Measurements from ENCODE around the gene CCDC47. TPM values are rescaled to one million over a fixed set of nuclear protein-coding genes. Genes with fewer than 3 reads are reported as not detected.

The CCDC47 gene
- total and polyA plus RNA-seq, 4 donors = 27.9 to 65.8 (median 49.0) TPM

GRCh38 chr17:63698886-63699637, 74.3 kb downstream of the CCDC47 start:
- no peaks in the 10 kb centered on the region for H3K27me3 ChIP-seq (ENCODE audit: control insufficient read depth in 1 of 2, insufficient read depth in 2 of 2, low read length in 1 of 2)
- peak overlapping the region in 1 of 2 donors; percentile 2 for H3K27ac ChIP-seq (ENCODE audit: low read depth in 1 of 2, low read length in 2 of 2)
- ATAC-seq (ENCODE audit: low FRiP score) (peak; percentile 24), DNase-seq (peak in 1 of 2 donors; percentile 83)
- H3K4me1 ChIP-seq (ENCODE audit: control insufficient read depth in 1 of 2, insufficient read depth in 2 of 2, low read length in 2 of 2) = no peaks in the 10 kb centered on the region
- H3K9me3 ChIP-seq (ENCODE audit: control insufficient read depth, low read length) = no peaks in the 10 kb centered on the region
- intact Hi-C loops (cut with DNase I) = loop anchor here in 1 of 2 donors (5.0 kb wide), 1 partner anchor 77 kb away; the partner anchor contains the start of gene MAP3K3
- peak overlapping the region in 1 of 2 donors; percentile 55 for H3K4me3 ChIP-seq (ENCODE audit: low read length in 2 of 2)
- WGBS, 2 donors = 20 to 25% methylated on average over 43 to 45 of the region's 45 CpGs
- H3K36me3 ChIP-seq (ENCODE audit: control insufficient read depth in 1 of 2, insufficient read depth in 2 of 2, low read length in 1 of 2) = no peaks in the 10 kb centered on the region

GRCh38 chr17:63698381-63698885, 75.0 kb downstream of the CCDC47 start:
- Histone ChIP-seq H3K36me3 (ENCODE audit: control insufficient read depth in 1 of 2, insufficient read depth in 2 of 2, low read length in 1 of 2) (no peaks in the 10 kb centered on the region), H3K9me3 (ENCODE audit: control insufficient read depth, low read length) (no peaks in the 10 kb centered on the region), H3K4me1 (ENCODE audit: control insufficient read depth in 1 of 2, insufficient read depth in 2 of 2, low read length in 2 of 2) (no peaks in the 10 kb centered on the region), H3K27me3 (ENCODE audit: control insufficient read depth in 1 of 2, insufficient read depth in 2 of 2, low read length in 1 of 2) (no peaks in the 10 kb centered on the region), H3K4me3 (ENCODE audit: low read length in 2 of 2) (no peak overlapping the region), H3K27ac (ENCODE audit: low read depth in 1 of 2, low read length in 2 of 2) (no peak overlapping the region)
- WGBS, 2 donors = 71 to 76% methylated on average over 22 to 24 of the region's 24 CpGs
- no peak for ATAC-seq (ENCODE audit: low FRiP score)
- DNase-seq = no peak
- intact Hi-C loops (cut with DNase I) = loop anchor here in 1 of 2 donors (5.0 kb wide), 1 partner anchor 76 kb away; the partner anchor contains the start of gene MAP3K3

GRCh38 chr17:63697341-63698286, 75.8 kb downstream of the CCDC47 start:
- no peaks in the 10 kb centered on the region for H3K4me1 ChIP-seq (ENCODE audit: control insufficient read depth in 1 of 2, insufficient read depth in 2 of 2, low read length in 2 of 2)
- H3K4me3 ChIP-seq (ENCODE audit: low read length in 2 of 2) = no peak overlapping the region
- intact Hi-C loops (cut with DNase I) = loop anchor here in 1 of 2 donors (5.0 kb wide), 1 partner anchor 75 kb away; the partner anchor contains the start of gene MAP3K3
- H3K27me3 ChIP-seq (ENCODE audit: control insufficient read depth in 1 of 2, insufficient read depth in 2 of 2, low read length in 1 of 2) = no peaks in the 10 kb centered on the region
- no peak overlapping the region for H3K27ac ChIP-seq (ENCODE audit: low read depth in 1 of 2, low read length in 2 of 2)
- ATAC-seq (ENCODE audit: low FRiP score) (no peak), DNase-seq (peak in 1 of 2 donors; percentile 79)
- no peaks in the 10 kb centered on the region for H3K9me3 ChIP-seq (ENCODE audit: control insufficient read depth, low read length)
- H3K36me3 ChIP-seq (ENCODE audit: control insufficient read depth in 1 of 2, insufficient read depth in 2 of 2, low read length in 1 of 2) = peaks cover 0 to 2% of the 10 kb centered on the region in 2 donors
- 79 to 81% methylated on average over 22 of the region's 22 CpGs for WGBS, 2 donors

GRCh38 chr17:63696381-63696961, 76.9 kb downstream of the CCDC47 start:
- Histone ChIP-seq H3K4me1 (ENCODE audit: control insufficient read depth in 1 of 2, insufficient read depth in 2 of 2, low read length in 2 of 2) (no peaks in the 10 kb centered on the region), H3K27me3 (ENCODE audit: control insufficient read depth in 1 of 2, insufficient read depth in 2 of 2, low read length in 1 of 2) (no peaks in the 10 kb centered on the region), H3K27ac (ENCODE audit: low read depth in 1 of 2, low read length in 2 of 2) (no peak overlapping the region), H3K9me3 (ENCODE audit: control insufficient read depth, low read length) (no peaks in the 10 kb centered on the region), H3K36me3 (ENCODE audit: control insufficient read depth in 1 of 2, insufficient read depth in 2 of 2, low read length in 1 of 2) (peaks cover 0 to 3% of the 10 kb centered on the region in 2 donors), H3K4me3 (ENCODE audit: low read length in 2 of 2) (no peak overlapping the region)
- 70 to 73% methylated on average over 9 of the region's 9 CpGs for WGBS, 2 donors
- intact Hi-C loops (cut with DNase I) = loop anchor here in 1 of 2 donors (5.0 kb wide), 1 partner anchor 74 kb away; the partner anchor contains the start of gene MAP3K3
- DNase-seq (no peak), ATAC-seq (ENCODE audit: low FRiP score) (no peak)

- Histone ChIP-seq H3K4me3 (ENCODE audit: low read length in 2 of 2) (no peak overlapping the region), H3K27me3 (ENCODE audit: control insufficient read depth in 1 of 2, insufficient read depth in 2 of 2, low read length in 1 of 2) (no peaks in the 10 kb centered on the region), H3K36me3 (ENCODE audit: control insufficient read depth in 1 of 2, insufficient read depth in 2 of 2, low read length in 1 of 2) (peaks cover 0 to 3% of the 10 kb centered on the region in 2 donors), H3K9me3 (ENCODE audit: control insufficient read depth, low read length) (no peaks in the 10 kb centered on the region), H3K27ac (ENCODE audit: low read depth in 1 of 2, low read length in 2 of 2) (no peak overlapping the region), H3K4me1 (ENCODE audit: control insufficient read depth in 1 of 2, insufficient read depth in 2 of 2, low read length in 2 of 2) (no peaks in the 10 kb centered on the region)
- ATAC-seq (ENCODE audit: low FRiP score) = no peak
- DNase-seq = no peak
- WGBS, 2 donors = 83 to 86% methylated on average over 6 of the region's 6 CpGs
- intact Hi-C loops (cut with DNase I) = loop anchor here in 1 of 2 donors (5.0 kb wide), 1 partner anchor 74 kb away; the partner anchor contains the start of gene MAP3K3
These were observed 77.5 kb downstream of the CCDC47 start for GRCh38 chr17:63695889-63696288.

Other genes starting within 250 kb of the CCDC47 start
- 10 to 100 TPM; 39.3 to 52.7 TPM for gene DCAF7, start 223.1 kb downstream of the CCDC47 start, total RNA-seq
- gene DCAF7, start 223.1 kb downstream of the CCDC47 start, polyA plus RNA-seq = 10 to 100 TPM; 11.0 to 14.7 TPM
- gene TACO1, start 172.7 kb downstream of the CCDC47 start, total RNA-seq = 10 to 100 TPM; 10.8 to 11.0 TPM
- 10 to 100 TPM; 13.1 to 17.5 TPM for gene TACO1, start 172.7 kb downstream of the CCDC47 start, polyA plus RNA-seq
- gene MAP3K3, start 151.2 kb downstream of the CCDC47 start, total RNA-seq = 10 to 100 TPM; 54.5 to 83.2 TPM
- 10 to 100 TPM; 16.2 to 40.4 TPM for gene MAP3K3, start 151.2 kb downstream of the CCDC47 start, polyA plus RNA-seq
- gene LIMD2, start 73.5 kb downstream of the CCDC47 start, total RNA-seq = 10 to 100 TPM; 15.6 to 23.1 TPM
- gene LIMD2, start 73.5 kb downstream of the CCDC47 start, polyA plus RNA-seq = 10 to 100 TPM; 20.8 to 23.1 TPM
- gene STRADA, start 31.8 kb downstream of the CCDC47 start, total RNA-seq = 10 to 100 TPM; 39.0 to 63.8 TPM
- gene STRADA, start 31.8 kb downstream of the CCDC47 start, polyA plus RNA-seq = 10 to 100 TPM; 10.8 to 43.0 TPM
- gene DDX42, start 573 bp upstream of the CCDC47 start, total RNA-seq = 100 to 1,000 TPM; 120 to 136 TPM
- 10 to 100 TPM; 63.7 to 89.3 TPM for gene DDX42, start 573 bp upstream of the CCDC47 start, polyA plus RNA-seq
- 10 to 100 TPM; 81.1 to 92.9 TPM for gene PSMC5, start 53.8 kb upstream of the CCDC47 start, total RNA-seq
- 100 to 1,000 TPM; 144 to 208 TPM for gene PSMC5, start 53.8 kb upstream of the CCDC47 start, polyA plus RNA-seq
- gene FTSJ3, start 54.1 kb upstream of the CCDC47 start, total RNA-seq = 10 to 100 TPM; 29.4 to 38.1 TPM
- 10 to 100 TPM; 10.0 to 30.0 TPM for gene FTSJ3, start 54.1 kb upstream of the CCDC47 start, polyA plus RNA-seq
- 10 to 100 TPM; 43.0 to 69.7 TPM for gene SMARCD2, start 69.1 kb upstream of the CCDC47 start, total RNA-seq
- gene SMARCD2, start 69.1 kb upstream of the CCDC47 start, polyA plus RNA-seq = 10 to 100 TPM; 37.9 to 61.5 TPM
- gene CSH2, start 100.1 kb upstream of the CCDC47 start, total RNA-seq = not detected
- not detected for gene CSH2, start 100.1 kb upstream of the CCDC47 start, polyA plus RNA-seq
- gene GH2, start 108.3 kb upstream of the CCDC47 start, total RNA-seq = not detected
- not detected for gene GH2, start 108.3 kb upstream of the CCDC47 start, polyA plus RNA-seq
- not detected for gene CSH1, start 123.0 kb upstream of the CCDC47 start, total RNA-seq
- not detected for gene CSH1, start 123.0 kb upstream of the CCDC47 start, polyA plus RNA-seq
- not detected for gene CSHL1, start 137.7 kb upstream of the CCDC47 start, total RNA-seq
- gene CSHL1, start 137.7 kb upstream of the CCDC47 start, polyA plus RNA-seq = not detected
- not detected for gene GH1, start 145.2 kb upstream of the CCDC47 start, total RNA-seq
- not detected for gene GH1, start 145.2 kb upstream of the CCDC47 start, polyA plus RNA-seq
- 1 to 10 TPM; 5.1 to 7.1 TPM for gene CD79B, start 158.7 kb upstream of the CCDC47 start, total RNA-seq
- gene CD79B, start 158.7 kb upstream of the CCDC47 start, polyA plus RNA-seq = 1 to 10 TPM in 1 of 2 donors, under 1 TPM in 1; 0.50 to 6.7 TPM
- gene SCN4A, start 199.3 kb upstream of the CCDC47 start, total RNA-seq = 1 to 10 TPM; 1.5 to 3.2 TPM
- under 1 TPM in 1 of 2 donors, not detected in 1; 0.03 TPM for gene SCN4A, start 199.3 kb upstream of the CCDC47 start, polyA plus RNA-seq
- gene PRR29, start 224.8 kb upstream of the CCDC47 start, total RNA-seq = under 1 TPM; 0.62 to 0.84 TPM
- under 1 TPM in 1 of 2 donors, not detected in 1; 0.10 TPM for gene PRR29, start 224.8 kb upstream of the CCDC47 start, polyA plus RNA-seq
- gene ICAM2, start 247.0 kb upstream of the CCDC47 start, total RNA-seq = 10 to 100 TPM; 24.9 to 36.0 TPM
- 1 to 10 TPM; 3.9 to 9.7 TPM for gene ICAM2, start 247.0 kb upstream of the CCDC47 start, polyA plus RNA-seq